GM11168 (cell line): ENCODE results near the gene POU6F1.

Experiments
- in situ Hi-C: fragments of 300-500 bp; cut with MboI; formaldehyde crosslinking; loops from one replicate; pipeline ENCODE4 v1.12.0; 2022; ENCODE audit warnings: low sequenced_read_pairs; ENCODE audit not compliant: unreplicated experiment

The POU6F1 gene

DNA sequence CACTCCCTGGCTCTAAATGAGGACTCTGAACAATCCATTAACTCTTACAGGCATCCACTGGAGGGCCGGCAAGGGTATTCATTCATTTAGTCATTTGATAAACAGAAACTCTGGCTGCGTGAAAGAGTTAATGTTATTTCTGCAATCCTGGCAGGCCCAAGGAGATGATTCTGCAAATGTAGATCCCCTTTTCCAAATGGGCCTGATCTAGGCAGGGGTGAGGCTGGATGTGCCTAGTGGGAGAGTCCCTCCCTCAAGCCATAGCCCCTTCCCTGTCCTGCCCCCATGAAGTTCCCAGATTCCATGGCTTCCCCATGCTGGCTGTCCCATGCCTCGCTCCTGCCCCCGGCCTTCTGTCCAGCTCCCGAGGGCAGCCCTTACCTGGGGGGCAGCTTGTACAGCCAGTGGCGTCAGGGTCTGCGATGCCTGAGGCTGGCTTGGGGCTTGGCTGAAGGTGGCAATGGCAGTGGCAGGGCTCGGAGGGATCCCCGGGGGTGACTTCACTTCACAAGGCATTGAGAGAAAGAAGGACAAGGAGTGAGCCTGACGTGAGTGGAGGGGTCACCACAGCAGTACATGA lies 18.4 kb downstream of the POU6F1 start:
- in situ Hi-C loops, result no loop called here

DNA sequence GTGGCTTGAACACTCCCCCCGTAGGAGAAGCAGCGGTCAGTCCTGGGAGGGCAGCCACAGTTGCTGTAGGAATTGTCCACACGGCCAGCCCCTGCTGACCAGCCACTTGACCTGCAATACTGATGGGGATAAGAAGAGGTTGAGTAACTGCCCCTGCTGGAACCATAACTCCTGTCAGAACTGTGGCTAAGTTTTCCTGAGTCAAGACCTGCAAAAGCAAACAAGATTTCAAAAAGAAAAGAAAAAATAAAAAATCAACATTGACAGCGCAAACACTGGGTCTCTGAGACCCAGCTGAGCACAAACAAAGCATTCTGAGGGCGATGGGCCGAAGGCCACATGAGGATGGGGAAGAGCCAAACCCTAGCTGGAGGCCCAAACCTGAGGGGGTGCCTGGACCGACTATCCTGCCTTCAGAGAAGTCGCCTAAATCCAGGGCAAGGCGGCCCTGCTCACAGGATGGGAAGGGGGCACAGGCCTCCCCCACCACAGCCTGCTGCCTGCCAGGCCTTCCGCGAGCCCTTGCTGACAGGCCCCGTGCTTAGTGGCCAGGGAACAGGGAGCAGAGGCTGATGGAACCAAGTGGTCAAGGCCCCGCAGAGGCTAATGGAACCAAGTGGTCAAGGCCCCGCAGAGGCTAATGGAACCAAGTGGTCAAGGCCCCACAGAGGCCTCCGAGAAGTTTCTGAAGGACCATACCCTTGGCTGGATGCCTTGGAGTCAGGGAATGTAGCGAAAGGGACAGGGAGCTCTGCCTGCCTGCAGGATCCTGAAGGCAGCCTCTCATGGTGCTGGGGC lies 19.1 kb downstream of the POU6F1 start:
- in situ Hi-C loops, result no loop called here

DNA sequence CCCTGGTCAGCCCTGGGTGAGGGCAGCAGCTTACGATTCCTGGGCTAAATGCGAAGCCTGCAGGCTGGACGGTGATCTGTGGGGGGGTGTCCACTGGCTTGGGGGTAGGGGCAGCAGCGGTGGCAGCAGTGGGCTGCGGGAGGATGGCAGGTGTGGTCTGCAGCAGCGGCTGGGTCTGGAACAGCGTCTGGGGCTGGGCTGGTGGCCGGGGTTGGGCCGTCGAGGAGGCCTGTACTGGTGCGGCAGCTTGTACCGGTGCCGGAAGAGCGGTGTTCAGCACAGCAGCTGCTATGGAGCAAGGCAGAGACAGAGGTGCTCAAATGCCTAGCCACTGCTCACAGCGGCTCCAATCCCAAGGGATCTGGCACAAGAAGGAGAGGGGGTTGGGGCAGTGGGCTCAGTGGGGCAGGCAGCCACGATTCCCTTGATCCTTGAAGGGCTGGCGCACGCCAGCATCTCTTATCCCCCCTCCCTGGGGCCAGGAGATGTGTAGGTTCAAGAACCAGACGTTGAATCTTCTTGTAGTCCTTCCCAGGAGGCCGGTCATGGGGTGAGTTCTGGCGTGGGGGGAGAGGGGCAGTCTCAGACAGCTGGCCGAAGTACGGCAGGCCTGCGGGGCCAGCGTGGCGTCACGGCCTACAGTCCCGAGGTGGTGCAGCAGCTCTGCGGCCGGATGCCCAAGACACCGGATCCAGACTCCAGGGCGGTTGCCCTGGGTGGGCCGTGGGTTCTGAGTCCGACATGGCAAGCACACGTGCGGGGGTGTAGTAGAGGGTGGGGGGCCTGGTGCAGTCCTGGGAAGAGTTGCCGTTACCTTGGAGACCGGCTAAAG lies 19.9 kb downstream of the POU6F1 start:
- in situ Hi-C loops, result no loop called here

DNA sequence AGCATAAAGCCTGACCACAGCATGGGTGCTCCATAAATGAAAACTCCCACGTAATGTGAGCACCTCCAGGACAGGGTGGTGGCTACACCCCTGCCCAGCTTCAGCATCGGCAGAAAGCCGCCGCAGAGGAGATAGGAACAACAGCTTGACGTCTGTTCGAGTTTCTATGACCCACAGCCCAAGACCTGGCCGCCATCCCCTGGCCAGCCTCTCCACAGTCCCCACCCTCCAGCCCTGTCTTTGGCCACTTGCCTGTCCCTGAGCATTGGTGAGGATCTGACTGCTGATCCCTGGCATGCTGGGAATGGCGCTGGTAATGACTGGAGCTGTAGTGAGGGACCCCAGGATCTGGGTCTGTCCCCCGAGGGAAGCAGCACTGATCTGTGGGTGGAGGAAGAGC lies 21.3 kb downstream of the POU6F1 start:
- in situ Hi-C loops, result no loop called here

DNA sequence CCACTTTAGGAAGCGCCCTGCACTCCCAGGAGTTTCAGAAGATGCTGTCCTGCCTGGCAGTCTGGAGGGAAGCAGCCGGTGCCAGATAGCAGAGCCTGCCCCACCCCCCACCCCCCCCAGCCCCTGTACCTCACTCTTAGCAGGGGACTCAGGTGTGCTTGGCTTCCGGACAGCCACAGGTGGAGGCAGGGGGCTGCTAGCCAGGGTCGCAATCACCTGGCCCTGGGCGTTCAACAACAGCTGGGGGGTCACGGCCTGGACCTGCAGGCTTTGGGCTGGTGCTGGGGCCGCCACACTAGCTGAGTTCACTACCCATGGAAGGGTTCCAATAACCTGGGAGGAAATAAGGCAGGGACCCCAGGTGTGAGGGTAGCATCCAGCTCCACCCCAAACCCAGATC lies 22.0 kb downstream of the POU6F1 start:
- in situ Hi-C loops, result no loop called here

DNA sequence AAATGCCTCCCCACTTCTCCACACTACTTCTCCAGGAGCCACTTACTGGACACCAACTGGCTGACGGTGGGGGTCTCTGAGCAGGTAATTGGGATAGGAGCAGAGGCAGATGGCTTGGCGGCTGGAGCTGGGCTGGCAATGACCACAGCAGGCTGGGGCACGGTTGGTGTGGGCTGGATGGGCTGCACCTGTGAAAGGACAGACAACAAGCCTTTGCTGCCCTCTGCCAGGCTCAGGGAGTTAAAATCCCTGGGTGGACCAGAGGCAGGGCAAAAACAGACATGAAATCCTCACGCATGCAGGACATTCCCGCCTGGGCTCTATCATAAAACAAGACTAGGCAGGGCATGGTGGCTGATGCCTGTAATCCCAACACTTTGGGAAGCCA lies 25.6 kb downstream of the POU6F1 start:
- in situ Hi-C loops, result no loop called here

DNA sequence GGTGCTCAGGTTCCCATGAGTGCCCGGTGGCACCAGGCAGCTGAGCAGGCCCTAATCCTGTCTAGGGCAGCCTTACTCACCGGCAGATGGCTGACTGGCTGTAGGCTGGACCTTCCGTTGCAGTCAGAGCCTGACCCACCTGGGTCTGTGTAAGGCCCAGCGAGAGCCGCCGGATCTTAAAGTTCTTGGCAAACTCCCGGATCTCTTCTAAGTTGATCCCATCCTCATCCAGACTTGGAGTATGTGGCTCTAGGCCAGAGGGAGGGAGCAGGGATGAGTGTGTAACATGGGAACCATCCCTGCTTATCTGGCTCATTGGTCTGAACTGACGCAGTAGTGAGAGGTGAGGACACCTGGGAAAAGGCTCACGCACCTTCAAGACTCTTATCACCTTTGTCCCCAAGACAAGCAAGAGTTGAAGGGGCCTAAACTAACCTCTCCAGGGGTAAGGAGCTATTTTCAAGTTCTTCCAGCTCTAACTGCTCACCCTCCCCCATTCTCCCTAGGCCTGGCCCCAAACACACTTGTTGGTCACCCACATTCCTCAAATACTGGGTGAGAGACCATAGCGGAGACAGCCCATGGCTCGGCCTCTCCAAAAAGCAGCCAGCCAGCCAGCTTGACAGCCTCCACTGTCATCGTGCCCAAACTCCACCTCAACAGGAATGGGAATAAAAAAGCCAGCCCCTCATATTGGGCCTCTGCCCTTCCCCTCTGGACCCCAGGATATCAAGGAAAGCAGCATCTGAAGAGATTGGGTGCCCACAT lies 26.2 kb downstream of the POU6F1 start:
- in situ Hi-C loops, result no loop called here

DNA sequence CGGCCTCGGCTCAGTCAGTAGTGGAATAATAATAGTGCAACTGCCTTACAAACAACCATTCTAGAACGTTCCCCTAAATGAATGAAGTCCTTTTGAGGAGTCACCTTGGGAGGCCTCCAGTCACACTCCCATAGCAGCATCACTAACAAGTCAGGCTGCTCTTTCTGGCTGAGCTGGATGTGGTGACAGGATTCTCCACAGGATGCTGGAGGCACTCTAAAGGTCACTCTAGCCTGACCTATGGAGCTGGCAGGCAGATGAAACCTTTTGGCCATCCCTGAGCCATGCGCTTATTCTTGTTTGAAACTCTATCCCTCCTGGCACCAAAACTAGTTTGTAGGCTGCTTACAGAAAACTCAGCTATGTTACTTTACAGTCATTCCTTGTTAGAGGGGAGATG lies 27.0 kb downstream of the POU6F1 start:
- in situ Hi-C loops, result no loop called here

DNA sequence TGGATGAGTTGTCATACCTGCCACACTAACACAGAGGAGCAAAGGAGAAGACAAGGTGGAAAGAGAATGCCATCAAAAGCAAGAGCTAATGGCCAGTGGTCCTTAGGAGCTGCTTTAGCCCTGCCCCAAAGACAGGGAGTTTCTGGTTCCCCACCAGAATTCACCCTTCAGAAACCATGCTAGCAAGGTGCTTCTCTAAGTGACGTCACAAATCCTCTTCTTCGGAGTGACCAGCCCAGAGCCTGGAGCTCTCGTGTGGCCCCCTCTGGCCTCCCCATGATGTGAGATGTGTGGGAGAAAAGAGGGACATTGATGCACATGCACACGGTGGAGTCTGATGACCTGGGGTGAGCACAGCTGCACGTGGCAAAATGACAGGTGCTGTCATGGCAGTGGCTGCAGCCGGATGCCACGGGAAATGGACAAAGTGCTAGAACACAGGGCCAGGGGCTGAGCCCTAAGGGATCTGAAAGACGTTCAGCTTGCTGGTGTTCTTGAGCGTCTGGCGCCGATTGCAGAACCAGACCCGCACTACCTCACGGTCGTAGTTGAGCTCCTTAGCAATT lies 28.0 kb downstream of the POU6F1 start:
- in situ Hi-C loops, result no loop called here

DNA sequence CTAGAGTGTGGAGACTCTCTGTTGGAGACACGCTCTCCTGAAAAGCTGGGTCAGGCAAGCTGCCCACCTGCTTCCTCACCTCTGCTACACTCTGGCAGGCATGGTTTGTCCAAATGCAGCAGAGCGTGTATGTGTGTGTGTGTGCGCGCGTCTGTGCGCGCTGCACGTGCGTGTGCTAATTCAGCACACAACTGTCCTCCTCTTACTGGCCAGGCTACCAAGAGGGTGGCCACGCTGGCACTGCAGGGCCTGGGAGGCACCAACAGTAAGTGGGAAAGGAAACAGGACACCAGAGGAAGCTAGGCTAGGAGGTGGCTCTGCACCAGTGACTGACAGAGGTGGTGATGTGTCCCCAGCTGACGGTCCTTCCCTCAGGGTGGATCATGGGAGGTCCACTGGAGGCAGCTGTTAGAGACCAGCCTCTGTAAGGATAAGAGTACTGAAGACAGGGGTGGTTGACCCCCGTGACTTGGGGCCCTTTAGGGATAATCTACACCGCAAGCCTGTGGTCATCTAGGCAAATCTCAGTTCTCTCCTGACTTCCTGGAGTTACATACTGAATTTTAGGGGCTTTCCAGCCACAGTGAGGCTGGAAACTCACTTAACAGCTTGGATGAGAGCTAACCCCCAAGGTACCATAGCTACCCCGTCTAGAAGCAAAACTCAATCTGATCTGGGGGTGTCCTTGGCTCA lies 29.4 kb downstream of the POU6F1 start:
- in situ Hi-C loops, result no loop called here

DNA sequence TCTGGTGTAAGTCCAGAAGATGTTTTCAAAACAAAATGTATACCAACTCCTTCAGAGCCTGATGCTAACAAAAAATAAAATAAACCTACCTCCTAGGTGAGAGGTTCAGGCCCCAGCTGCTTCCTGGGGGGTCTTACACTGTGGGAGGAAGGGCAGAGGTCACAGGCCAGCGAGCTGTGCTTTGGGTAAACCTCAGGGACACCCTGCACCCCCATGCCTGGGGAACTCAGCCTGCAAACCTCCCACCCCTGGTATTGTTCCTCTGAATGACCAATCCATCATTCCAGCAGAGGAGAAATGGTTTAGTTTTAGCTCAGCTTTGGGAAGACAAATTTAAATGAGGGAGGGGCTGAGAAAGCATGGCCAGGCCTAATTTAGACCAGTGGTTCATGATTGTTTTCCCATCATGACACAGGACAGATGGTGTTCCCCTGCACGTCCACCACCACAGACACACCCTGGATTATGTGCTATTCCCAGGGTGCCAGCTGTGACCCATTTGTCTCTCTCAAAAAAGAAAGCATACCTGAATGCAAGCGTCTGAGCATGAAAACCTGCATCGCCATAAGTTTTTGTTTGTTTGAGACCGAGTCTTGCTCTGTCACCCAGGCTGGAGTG lies 30.4 kb downstream of the POU6F1 start:
- in situ Hi-C loops, result no loop called here

DNA sequence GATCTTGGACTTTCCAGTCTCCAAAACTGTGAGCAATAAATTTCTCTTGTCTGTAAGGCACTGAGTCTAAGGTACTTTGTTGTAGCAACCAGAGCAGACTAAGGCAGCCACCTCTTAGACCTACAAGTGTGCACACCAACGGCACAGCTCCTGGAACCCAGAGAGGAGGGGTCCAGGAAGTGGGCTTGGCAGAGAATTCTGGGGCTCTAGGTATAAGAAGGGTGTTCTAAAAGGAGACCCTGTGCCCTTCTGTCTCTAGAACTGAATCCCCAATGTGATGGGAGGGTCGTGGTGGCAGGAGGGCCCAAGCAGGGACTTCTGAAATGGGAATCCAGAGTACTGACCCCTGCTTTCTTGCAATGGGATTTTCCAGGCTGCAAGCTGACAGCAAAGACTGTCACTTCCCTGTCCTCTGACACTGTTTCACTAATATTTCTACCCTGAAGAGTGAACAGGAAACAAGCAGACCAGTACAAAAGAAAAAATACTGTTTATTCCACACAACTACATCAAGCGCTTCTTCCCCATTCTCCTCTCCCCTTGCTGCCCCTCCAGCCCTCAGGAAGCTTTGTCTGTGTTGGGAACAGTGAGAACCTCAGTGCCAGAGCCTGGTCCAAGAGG lies 31.3 kb downstream of the POU6F1 start:
- in situ Hi-C loops, result no loop called here

DNA sequence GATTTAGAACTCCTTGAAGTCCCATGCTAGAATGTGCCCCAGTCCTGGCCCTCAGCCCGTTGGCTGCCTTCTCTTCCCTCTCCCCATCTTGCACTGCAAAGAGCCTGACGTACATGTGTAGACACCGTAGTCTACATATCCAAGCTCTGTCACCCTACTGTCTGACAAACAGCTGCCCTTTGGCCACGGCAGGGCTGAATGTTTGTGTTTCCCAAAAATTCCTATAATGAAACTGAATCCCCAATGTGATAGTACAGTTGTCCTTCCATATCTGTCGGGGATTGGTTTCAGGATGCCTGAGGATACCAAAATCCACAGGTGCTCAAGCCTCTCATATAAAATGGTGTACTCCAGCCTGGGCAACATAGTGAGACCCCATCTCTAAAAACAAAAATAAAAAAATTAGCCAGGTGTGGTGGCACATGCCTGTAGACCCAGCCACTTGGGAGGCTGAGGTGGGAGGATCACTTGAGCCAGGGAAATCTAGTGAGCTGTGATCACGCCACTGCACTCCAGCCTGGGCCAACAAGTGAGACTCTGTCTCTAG lies 32.6 kb downstream of the POU6F1 start:
- in situ Hi-C loops, result no loop called here

DNA sequence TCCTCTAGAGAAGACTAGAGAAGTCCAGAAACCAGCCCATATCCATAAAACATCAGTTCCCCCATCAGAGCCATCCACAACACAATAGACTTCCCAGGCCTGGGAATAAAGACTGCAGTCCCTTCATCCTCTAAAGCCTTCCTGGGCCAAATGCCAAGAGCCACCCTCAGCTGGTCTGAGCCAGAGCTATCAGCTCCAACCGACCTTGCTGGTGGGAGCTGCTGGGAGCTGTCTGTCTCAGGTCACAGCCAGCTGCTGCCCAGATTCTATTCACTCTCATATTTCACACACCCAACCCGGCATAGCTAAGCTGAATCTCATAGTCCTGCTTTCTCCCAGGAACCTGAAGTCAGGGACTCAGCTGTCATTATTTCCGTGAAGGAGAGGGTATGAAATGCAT lies 34.0 kb downstream of the POU6F1 start:
- in situ Hi-C loops, result no loop called here

DNA sequence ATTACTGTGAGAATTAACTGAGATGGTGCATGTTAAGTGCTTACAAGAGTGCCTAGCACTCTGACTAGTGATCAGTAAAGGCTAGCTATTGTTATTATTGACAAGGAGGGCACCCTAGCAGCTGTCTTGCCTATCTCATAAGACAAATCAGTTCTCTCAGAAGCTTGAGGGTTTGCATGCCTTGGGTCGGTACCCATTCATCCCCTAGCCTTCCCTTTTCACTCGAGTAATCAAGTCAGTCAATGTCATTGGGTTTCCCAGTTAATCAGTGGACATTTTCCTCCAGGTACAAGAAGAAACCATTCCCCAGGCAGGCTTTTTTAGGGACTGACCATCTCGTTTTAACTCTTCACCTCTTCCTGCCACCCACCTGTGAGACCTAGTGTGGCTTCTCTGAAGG lies 34.5 kb downstream of the POU6F1 start:
- in situ Hi-C loops, result no loop called here

DNA sequence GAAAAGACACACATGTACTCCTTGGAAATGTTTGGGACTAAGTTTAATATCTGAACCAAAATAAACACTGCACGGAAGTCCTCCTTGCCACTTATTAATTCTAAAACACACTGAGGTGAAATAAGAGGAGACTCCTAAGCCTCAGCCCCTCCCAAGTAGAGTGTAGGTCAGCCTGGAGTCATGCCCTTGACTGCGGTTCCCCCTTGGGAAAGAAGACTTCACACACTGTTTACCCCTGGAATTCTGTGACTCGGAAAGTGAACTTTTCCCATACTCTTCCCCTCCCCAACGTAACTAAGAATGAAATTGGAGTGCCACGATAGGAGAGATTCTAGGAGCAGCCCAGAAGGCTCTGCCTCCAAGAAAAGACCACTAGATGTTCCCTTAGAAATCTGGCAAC lies 36.3 kb downstream of the POU6F1 start:
- in situ Hi-C loops, result no loop called here

DNA sequence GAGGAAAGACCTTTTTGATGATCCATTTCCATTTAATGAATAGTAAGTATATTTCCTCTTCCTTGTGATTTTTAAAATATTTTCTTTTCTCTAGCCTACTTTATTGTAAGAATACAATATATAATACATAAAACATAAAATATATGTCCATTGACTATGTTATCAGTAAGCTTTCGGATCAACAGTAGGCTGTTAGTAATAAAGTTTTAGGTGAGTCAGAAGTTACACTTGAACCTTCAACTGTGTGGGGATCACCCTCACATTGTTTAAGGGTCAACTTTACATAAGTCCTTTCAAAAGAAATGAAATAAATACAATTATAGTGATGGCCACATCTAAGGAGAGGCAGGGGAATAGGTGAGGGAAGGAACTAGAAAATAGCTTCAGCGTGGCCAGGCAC lies 40.0 kb downstream of the POU6F1 start:
- in situ Hi-C loops, result no loop called here

DNA sequence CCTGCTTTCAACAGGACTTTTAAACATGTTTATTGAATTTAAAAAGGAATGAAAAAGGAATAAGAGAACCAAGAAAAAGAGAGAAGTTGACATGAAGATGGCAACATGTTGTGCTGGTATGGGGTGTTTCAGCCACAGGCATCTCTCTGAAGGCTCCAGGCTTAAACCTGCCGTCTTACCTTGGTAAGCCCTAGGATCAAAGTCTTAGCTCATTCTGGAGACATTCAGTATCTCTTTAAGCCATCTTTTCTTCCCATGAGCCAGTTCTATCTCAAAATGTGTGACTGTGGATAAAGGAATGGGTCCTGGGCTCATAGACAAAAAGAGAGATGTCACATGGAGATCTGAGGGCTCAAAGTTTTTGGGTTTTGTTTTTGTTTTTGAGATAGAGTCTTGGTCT lies 43.4 kb downstream of the POU6F1 start:
- in situ Hi-C loops, result no loop called here
